HepG2 (cell line): ENCODE measurements around the gene NUP214. TPM values are rescaled to one million over a fixed set of nuclear protein-coding genes. Genes with fewer than 3 reads are reported as not detected.

Experiments
- EEA1 ChIP-seq: sonication (generic); formaldehyde crosslinking; IDR thresholded peaks from 2 replicates; pipeline ENCODE4 v1.5.1; 2020; ENCODE audit warnings: mild to moderate bottlenecking, missing genetic modification reagents, borderline replicate concordance
- KLF15 ChIP-seq: sonication (generic); formaldehyde crosslinking; IDR thresholded peaks from 2 replicates; pipeline ENCODE4 v1.8.1; 2023; ENCODE audit warnings: borderline replicate concordance, mild to moderate bottlenecking, inconsistent platforms, missing genetic modification reagents, mixed read lengths
- MTA1 ChIP-seq: sonication (generic); formaldehyde crosslinking; IDR thresholded peaks from 2 replicates; pipeline ENCODE4 v1.4.0; 2020; ENCODE audit warnings: missing genetic modification reagents, mild to moderate bottlenecking, borderline replicate concordance
- PAXIP1 ChIP-seq: sonication (generic); formaldehyde crosslinking; conservative IDR thresholded peaks from 2 replicates; pipeline ENCODE4 v1.4.0; 2020; ENCODE audit warnings: mild to moderate bottlenecking, missing genetic modification reagents, moderate library complexity
- POLR2A ChIP-seq, 2 experiments: IDR thresholded peaks; 2 replicates each; pipeline ENCODE4 v1.6.1; 2011; ENCODE audit warnings: low read depth in 2 of 2, low read length in 2 of 2, mild to moderate bottlenecking in 1 of 2, moderate library complexity in 1 of 2; ENCODE audit not compliant: insufficient read depth in 1 of 2
- RFXAP ChIP-seq: sonication (generic); formaldehyde crosslinking; IDR thresholded peaks from 2 replicates; pipeline ENCODE4 v1.4.0; 2020; ENCODE audit warnings: missing genetic modification reagents, borderline replicate concordance
- SAP130 ChIP-seq: IDR thresholded peaks from 2 replicates; pipeline ENCODE4 v1.6.1; 2016; ENCODE audit warnings: low read depth
- SIX4 ChIP-seq: sonication (generic); formaldehyde crosslinking; IDR thresholded peaks from 2 replicates; pipeline ENCODE4 v1.4.0; 2020; ENCODE audit warnings: missing genetic modification reagents
- SP4 ChIP-seq: sonication (generic); formaldehyde crosslinking; IDR thresholded peaks from 2 replicates; pipeline ENCODE4 v1.8.1; 2023; ENCODE audit warnings: mild to moderate bottlenecking, missing genetic modification reagents
- XRCC5 ChIP-seq: fragments of 200-400 bp; formaldehyde crosslinking; optimal IDR thresholded peaks from 2 replicates; pipeline ENCODE3; 2017; ENCODE audit warnings: mild to moderate bottlenecking, low read length
- ZBTB42 ChIP-seq: sonication (generic); formaldehyde crosslinking; IDR thresholded peaks from 2 replicates; pipeline ENCODE4 v1.5.0; 2020; ENCODE audit warnings: mild to moderate bottlenecking, missing genetic modification reagents
- ZNF44 ChIP-seq: sonication (generic); formaldehyde crosslinking; IDR thresholded peaks from 2 replicates; pipeline ENCODE4 v1.5.1; 2020; ENCODE audit warnings: mild to moderate bottlenecking, missing genetic modification reagents
- ZNF446 ChIP-seq: sonication (generic); formaldehyde crosslinking; IDR thresholded peaks from 2 replicates; pipeline ENCODE4 v1.5.0; 2020; ENCODE audit warnings: mild to moderate bottlenecking, missing genetic modification reagents
- ZNF484 ChIP-seq: sonication (generic); formaldehyde crosslinking; IDR thresholded peaks from 2 replicates; pipeline ENCODE4 v1.5.1; 2020; ENCODE audit warnings: mild to moderate bottlenecking, low read depth, missing genetic modification reagents, borderline replicate concordance
- ZSCAN25 ChIP-seq: sonication (generic); formaldehyde crosslinking; IDR thresholded peaks from 2 replicates; pipeline ENCODE4 v1.8.0; 2022; ENCODE audit warnings: mild to moderate bottlenecking, missing genetic modification reagents
- polyA plus RNA-seq, 8 experiments: library from polyadenylated mRNA; depleted of rRNA in 3 of 8; stranded (reverse) in 7 of 8; unstranded in 1 of 8; fragments of >200 nt; fragmentation: Illumina TruSeq in 4 of 8; extraction: Trizol in 4 of 8; gene quantifications; 2 replicates each; pipeline versions ENCODE4 v1.2.1 to v1.2.3, GENCODE V29; 2011 to 2016; ENCODE audit warnings: low read depth in 4 of 8, missing spikeins in 1 of 8, mixed read lengths in 1 of 8; ENCODE audit not compliant: insufficient read depth in 1 of 8
- total RNA-seq, 5 experiments: library from RNA; depleted of rRNA; stranded (reverse); fragments of >200 nt; fragmentation: Illumina TruSeq; extraction: Trizol; gene quantifications; 2 replicates each; pipeline ENCODE4 v1.2.3, GENCODE V29; 2016; ENCODE audit warnings: low read depth in 1 of 5
- TF ChIP-seq, protein P1 (sequence below): sonication (generic); formaldehyde crosslinking; conservative IDR thresholded peaks from 2 replicates; pipeline ENCODE4 v1.8.0; 2022; ENCODE audit warnings: mild to moderate bottlenecking, moderate library complexity, missing genetic modification reagents
- TF ChIP-seq, protein P2 (sequence below): sonication (generic); formaldehyde crosslinking; IDR thresholded peaks from 2 replicates; pipeline ENCODE4 v1.4.0; 2020; ENCODE audit warnings: mild to moderate bottlenecking, missing genetic modification reagents
- TF ChIP-seq, protein P3 (sequence below): sonication (generic); formaldehyde crosslinking; IDR thresholded peaks from 2 replicates; pipeline ENCODE4 v1.4.0; 2020; ENCODE audit warnings: missing genetic modification reagents, mild to moderate bottlenecking, borderline replicate concordance
- TF ChIP-seq, protein P4 (sequence below): sonication (generic); formaldehyde crosslinking; IDR thresholded peaks from 2 replicates; pipeline ENCODE4 v1.4.0; 2020; ENCODE audit warnings: mild to moderate bottlenecking, missing genetic modification reagents

Gene NUP214
- total and polyA plus RNA-seq, 2 of the 13 experiments (the other 11 are each of a cell fraction or from before 2014, with no cell fraction given), result 8.4 to 16.0 TPM

DNA sequence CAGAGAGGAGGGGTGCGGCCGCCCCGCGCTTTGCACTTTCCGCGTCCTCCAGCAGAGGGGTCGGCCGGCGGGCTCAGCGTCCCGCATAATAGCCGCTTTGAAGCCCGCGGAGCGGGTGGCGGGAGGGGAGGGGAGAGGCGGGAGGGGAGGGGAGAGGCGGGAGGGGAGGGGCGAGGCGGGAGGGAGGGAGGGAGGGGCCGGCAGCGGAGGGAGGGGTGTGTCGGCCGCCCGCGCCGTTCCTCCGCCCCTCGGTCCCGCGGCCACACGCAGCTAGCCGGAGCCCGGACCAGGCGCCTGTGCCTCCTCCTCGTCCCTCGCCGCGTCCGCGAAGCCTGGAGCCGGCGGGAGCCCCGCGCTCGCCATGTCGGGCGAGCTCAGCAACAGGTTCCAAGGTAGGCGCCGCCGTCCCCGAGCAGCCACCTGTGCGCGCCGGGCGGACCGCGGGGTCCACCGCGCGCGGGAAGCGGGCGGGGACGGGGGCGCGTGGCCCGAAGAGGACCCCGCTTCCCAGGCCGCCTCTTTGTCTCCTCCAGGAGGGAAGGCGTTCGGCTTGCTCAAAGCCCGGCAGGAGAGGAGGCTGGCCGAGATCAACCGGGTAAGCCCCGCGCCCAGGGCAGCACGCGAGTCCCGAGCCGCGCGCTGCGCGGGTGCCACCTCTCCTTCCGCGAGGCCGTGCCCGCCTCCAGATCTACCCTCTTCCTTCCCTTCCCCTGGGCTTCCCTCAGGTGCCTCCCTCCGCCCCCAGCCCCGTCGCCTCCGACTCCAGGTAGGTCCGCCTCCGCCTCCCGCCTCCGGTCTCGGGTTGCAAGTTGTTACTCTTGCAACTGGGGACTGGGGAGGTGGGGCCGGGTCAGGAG lies 28.9 kb upstream of the NUP214 start, which contains the start of gene AIF1L (continued):
- no peak for TF ChIP-seq ZNF484 (CRISPR knock-in tag)
- TF ChIP-seq ZNF446 (CRISPR knock-in tag), result 0 out of 2 replicates have a peak, but pooled peaks have one; percentile 65
- TF ChIP-seq, protein P1, sequence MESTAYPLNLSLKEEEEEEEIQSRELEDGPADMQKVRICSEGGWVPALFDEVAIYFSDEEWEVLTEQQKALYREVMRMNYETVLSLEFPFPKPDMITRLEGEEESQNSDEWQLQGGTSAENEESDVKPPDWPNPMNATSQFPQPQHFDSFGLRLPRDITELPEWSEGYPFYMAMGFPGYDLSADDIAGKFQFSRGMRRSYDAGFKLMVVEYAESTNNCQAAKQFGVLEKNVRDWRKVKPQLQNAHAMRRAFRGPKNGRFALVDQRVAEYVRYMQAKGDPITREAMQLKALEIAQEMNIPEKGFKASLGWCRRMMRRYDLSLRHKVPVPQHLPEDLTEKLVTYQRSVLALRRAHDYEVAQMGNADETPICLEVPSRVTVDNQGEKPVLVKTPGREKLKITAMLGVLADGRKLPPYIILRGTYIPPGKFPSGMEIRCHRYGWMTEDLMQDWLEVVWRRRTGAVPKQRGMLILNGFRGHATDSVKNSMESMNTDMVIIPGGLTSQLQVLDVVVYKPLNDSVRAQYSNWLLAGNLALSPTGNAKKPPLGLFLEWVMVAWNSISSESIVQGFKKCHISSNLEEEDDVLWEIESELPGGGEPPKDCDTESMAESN, result 0 out of 2 replicates have a peak, but pooled peaks have one; percentile 50
- TF ChIP-seq, protein P2, sequence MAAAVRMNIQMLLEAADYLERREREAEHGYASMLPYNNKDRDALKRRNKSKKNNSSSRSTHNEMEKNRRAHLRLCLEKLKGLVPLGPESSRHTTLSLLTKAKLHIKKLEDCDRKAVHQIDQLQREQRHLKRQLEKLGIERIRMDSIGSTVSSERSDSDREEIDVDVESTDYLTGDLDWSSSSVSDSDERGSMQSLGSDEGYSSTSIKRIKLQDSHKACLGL (CRISPR knock-in tag), result peak; percentile 31; the same call in 1 of the 2 replicates
- TF ChIP-seq KLF15, result peak; percentile 22; the same call in 1 of the 2 replicates
- TF ChIP-seq SAP130 (CRISPR knock-in tag), result peak; percentile 32
- peak; percentile 12; the same call in 1 of the 2 replicates for TF ChIP-seq EEA1
- TF ChIP-seq ZSCAN25 (CRISPR knock-in tag), result peak; percentile 98
- TF ChIP-seq ZBTB42 (CRISPR knock-in tag), result peak; percentile 44; the same call in 1 of the 2 replicates
- TF ChIP-seq POLR2A (IDR thresholded peaks at IDR 0.05; ENCODE audit: insufficient read depth in 1 of 2, low read depth in 2 of 2, low read length in 2 of 2), result peak in 1 of 2 experiments; percentile 52; a peak in 1 of 4 replicates
- peak; percentile 44; the same call in 1 of the 2 replicates for TF ChIP-seq MTA1 (CRISPR knock-in tag)
- TF ChIP-seq SIX4 (CRISPR knock-in tag), result peak; percentile 58; the same call in 1 of the 2 replicates
- 0 out of 2 replicates have a peak, but pooled peaks have one; percentile 64 for TF ChIP-seq ZNF44
- TF ChIP-seq XRCC5, result no peak
- TF ChIP-seq PAXIP1 (CRISPR knock-in tag), result 0 out of 2 replicates have a peak, but pooled peaks have one; percentile 5
- TF ChIP-seq, protein P3, sequence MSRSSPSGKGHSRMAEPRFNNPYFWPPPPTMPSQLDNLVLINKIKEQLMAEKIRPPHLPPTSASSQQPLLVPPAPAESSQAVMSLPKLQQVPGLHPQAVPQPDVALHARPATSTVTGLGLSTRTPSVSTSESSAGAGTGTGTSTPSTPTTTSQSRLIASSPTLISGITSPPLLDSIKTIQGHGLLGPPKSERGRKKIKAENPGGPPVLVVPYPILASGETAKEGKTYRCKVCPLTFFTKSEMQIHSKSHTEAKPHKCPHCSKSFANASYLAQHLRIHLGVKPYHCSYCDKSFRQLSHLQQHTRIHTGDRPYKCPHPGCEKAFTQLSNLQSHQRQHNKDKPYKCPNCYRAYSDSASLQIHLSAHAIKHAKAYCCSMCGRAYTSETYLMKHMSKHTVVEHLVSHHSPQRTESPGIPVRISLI (CRISPR knock-in tag), result 0 out of 2 replicates have a peak, but pooled peaks have one; percentile 8
- TF ChIP-seq, protein P4, sequence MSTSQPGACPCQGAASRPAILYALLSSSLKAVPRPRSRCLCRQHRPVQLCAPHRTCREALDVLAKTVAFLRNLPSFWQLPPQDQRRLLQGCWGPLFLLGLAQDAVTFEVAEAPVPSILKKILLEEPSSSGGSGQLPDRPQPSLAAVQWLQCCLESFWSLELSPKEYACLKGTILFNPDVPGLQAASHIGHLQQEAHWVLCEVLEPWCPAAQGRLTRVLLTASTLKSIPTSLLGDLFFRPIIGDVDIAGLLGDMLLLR (CRISPR knock-in tag), result peak; percentile 72; the same call in 1 of the 2 replicates
- TF ChIP-seq RFXAP, result no peak
- TF ChIP-seq SP4, result peak; percentile 70; the same call in 1 of the 2 replicates
